Endothelial cell of umbilical vein (primary cell): Measurements from ENCODE around the gene CST9L.

Experiments
- EZH2 ChIP-seq: IDR thresholded peaks from 2 replicates; pipeline ENCODE4 v1.6.1; 2012; ENCODE audit warnings: borderline replicate concordance, low read depth, mild to moderate bottlenecking, moderate library complexity, low read length, inconsistent platforms; ENCODE audit not compliant: severe bottlenecking
- FOS ChIP-seq: IDR thresholded peaks from 2 replicates; pipeline ENCODE4 v1.6.1; 2011; ENCODE audit warnings: mild to moderate bottlenecking, low read length, moderate library complexity, borderline replicate concordance; ENCODE audit not compliant: insufficient read depth
- MYC ChIP-seq: IDR thresholded peaks from one replicate; pipeline ENCODE4 v1.6.1; 2011; ENCODE audit warnings: mild to moderate bottlenecking, low read depth, low read length
- POLR2A ChIP-seq: IDR thresholded peaks from 2 replicates; pipeline ENCODE4 v1.6.1; 2012; ENCODE audit warnings: low read depth, mild to moderate bottlenecking, control low read depth, low read length
- TF ChIP-seq, protein P1 (sequence below): IDR thresholded peaks from 2 replicates; pipeline ENCODE4 v1.6.1; 2011; ENCODE audit not compliant: insufficient read depth, insufficient read length
- TF ChIP-seq, protein P2 (sequence below), 2 donors: IDR thresholded peaks; 1 replicate in 1 of 2; 2 replicates in 1 of 2; pipeline ENCODE4 v1.5.1; 2011; ENCODE audit warnings: low read length in 2 of 2, mild to moderate bottlenecking in 2 of 2, moderate library complexity in 2 of 2, control low read depth in 1 of 2, inconsistent platforms in 1 of 2, low read depth in 1 of 2; ENCODE audit not compliant: insufficient read depth in 1 of 2; ENCODE audit errors: extremely low read depth in 1 of 2

DNA sequence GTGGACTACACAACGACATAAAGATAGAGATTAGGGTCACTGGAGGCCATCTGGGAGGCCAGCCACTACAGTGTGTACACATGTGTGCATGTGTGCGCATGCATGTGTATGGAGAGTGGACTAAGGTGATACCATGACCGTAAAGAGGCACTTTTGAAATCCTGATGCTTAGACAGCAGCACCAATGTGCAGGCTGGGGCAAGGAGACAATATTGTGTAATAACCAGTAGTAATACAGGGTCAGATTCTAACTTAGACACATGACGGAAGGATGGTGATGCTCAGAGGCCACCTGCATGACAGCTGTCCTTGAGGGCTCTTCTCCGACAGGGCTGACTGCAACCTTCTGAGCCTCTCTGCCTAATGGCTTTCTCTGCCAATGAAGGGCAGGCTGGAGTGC is 25.5 kb downstream of the CST9L start:
- TF ChIP-seq, protein P1, sequence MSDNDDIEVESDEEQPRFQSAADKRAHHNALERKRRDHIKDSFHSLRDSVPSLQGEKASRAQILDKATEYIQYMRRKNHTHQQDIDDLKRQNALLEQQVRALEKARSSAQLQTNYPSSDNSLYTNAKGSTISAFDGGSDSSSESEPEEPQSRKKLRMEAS: no peak
- TF ChIP-seq, protein P2, sequence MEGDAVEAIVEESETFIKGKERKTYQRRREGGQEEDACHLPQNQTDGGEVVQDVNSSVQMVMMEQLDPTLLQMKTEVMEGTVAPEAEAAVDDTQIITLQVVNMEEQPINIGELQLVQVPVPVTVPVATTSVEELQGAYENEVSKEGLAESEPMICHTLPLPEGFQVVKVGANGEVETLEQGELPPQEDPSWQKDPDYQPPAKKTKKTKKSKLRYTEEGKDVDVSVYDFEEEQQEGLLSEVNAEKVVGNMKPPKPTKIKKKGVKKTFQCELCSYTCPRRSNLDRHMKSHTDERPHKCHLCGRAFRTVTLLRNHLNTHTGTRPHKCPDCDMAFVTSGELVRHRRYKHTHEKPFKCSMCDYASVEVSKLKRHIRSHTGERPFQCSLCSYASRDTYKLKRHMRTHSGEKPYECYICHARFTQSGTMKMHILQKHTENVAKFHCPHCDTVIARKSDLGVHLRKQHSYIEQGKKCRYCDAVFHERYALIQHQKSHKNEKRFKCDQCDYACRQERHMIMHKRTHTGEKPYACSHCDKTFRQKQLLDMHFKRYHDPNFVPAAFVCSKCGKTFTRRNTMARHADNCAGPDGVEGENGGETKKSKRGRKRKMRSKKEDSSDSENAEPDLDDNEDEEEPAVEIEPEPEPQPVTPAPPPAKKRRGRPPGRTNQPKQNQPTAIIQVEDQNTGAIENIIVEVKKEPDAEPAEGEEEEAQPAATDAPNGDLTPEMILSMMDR (IDR thresholded peaks at IDR 0.05; ENCODE audit: extremely low read depth in 1 of 2, insufficient read depth in 1 of 2, low read depth in 1 of 2, low read length in 2 of 2): no peak
- TF ChIP-seq FOS: no peak
- TF ChIP-seq EZH2: no peak
- TF ChIP-seq POLR2A: no peak
- TF ChIP-seq MYC: no peak
